DND-41 (cell line): ENCODE measurements around the gene HPS3.

Experiments
- ATAC-seq: fragments of 200-7000 bp; cut with Tn5 transposase; 3 replicates; pipeline ENCODE4 v1.9.1; 2021; ENCODE audit warnings: low read depth; ENCODE audit not compliant: insufficient read depth
- DNase-seq: peaks from one replicate; pipeline ENCODE4 v3.0.0-alpha.2; 2020
- H2AFZ ChIP-seq: 2 replicates; pipeline ENCODE4 v1.6.0; 2012; ENCODE audit warnings: low read depth, low read length
- H3K27ac ChIP-seq: 2 replicates; pipeline ENCODE4 v1.5.1; 2012; ENCODE audit warnings: low read length, inconsistent platforms
- H3K27me3 ChIP-seq: fragments of 200-600 bp; sonication (generic); 2 replicates; pipeline ENCODE4 v1.6.0; 2012; ENCODE audit warnings: low read length, mild to moderate bottlenecking, inconsistent platforms; ENCODE audit not compliant: insufficient read depth, poor library complexity
- H3K36me3 ChIP-seq: 2 replicates; pipeline ENCODE4 v1.5.1; 2012; ENCODE audit warnings: low read length, inconsistent platforms; ENCODE audit not compliant: insufficient read depth
- H3K4me1 ChIP-seq: 2 replicates; pipeline ENCODE4 v1.5.1; 2012; ENCODE audit warnings: mild to moderate bottlenecking, low read length; ENCODE audit not compliant: insufficient read depth
- H3K4me2 ChIP-seq: 2 replicates; pipeline ENCODE4 v1.6.0; 2012; ENCODE audit warnings: mild to moderate bottlenecking, moderate library complexity, low read length, inconsistent platforms; ENCODE audit not compliant: insufficient read depth
- H3K4me3 ChIP-seq, 2 experiments: fragments of 200-600 bp in 1 of 2; shearing (Covaris generic) in 1 of 2; 2 replicates each; pipeline ENCODE4 v1.5.1; 2012 to 2016; ENCODE audit warnings: inconsistent platforms in 2 of 2, low read length in 2 of 2, mild to moderate bottlenecking in 2 of 2, low read depth in 1 of 2, moderate library complexity in 1 of 2
- H3K79me2 ChIP-seq: 2 replicates; pipeline ENCODE4 v1.6.0; 2012; ENCODE audit warnings: low read length, inconsistent platforms; ENCODE audit not compliant: insufficient read depth
- H3K9ac ChIP-seq: 2 replicates; pipeline ENCODE4 v1.6.0; 2012; ENCODE audit warnings: low read depth, mild to moderate bottlenecking, inconsistent platforms, low read length, moderate library complexity
- H3K9me3 ChIP-seq: 2 replicates; pipeline ENCODE4 v1.5.1; 2012; ENCODE audit warnings: low read length, moderate library complexity, mild to moderate bottlenecking, inconsistent platforms; ENCODE audit not compliant: insufficient read depth, severe bottlenecking
- H4K20me1 ChIP-seq: 2 replicates; pipeline ENCODE4 v1.6.0; 2012; ENCODE audit warnings: low read length; ENCODE audit not compliant: insufficient read depth
- CTCF ChIP-seq: IDR thresholded peaks from 2 replicates; pipeline ENCODE4 v1.5.1; 2012; ENCODE audit warnings: borderline replicate concordance, low read length, moderate library complexity, mild to moderate bottlenecking; ENCODE audit not compliant: poor library complexity, severe bottlenecking; ENCODE audit errors: extremely low read depth
- EZH2 ChIP-seq: IDR thresholded peaks from 3 replicates; pipeline ENCODE4 v1.6.1; 2012; ENCODE audit warnings: borderline replicate concordance, low read depth, mild to moderate bottlenecking, moderate library complexity, low read length, inconsistent platforms; ENCODE audit not compliant: severe bottlenecking

HPS3 gene

GRCh38 chr3:149170672-149171071 is 41.2 kb downstream of the HPS3 start:
- ATAC-seq, result no peak
- DNase-seq, result no peak
- H3K36me3 ChIP-seq, result peaks cover 56% of the 10 kb centered on the region

GRCh38 chr3:149174901-149175300 is 45.5 kb downstream of the HPS3 start:
- no peak overlapping the region for H3K27ac ChIP-seq
- H3K79me2 ChIP-seq, result no peaks in the 10 kb centered on the region
- H2AFZ ChIP-seq, result no peak overlapping the region
- no peaks in the 10 kb centered on the region for H4K20me1 ChIP-seq
- peaks cover 26% of the 10 kb centered on the region; the same call in 1 of the 2 replicates for H3K36me3 ChIP-seq
- H3K9me3 ChIP-seq, result no peaks in the 10 kb centered on the region
- H3K9ac ChIP-seq, result no peak overlapping the region
- H3K4me1 ChIP-seq, result no peaks in the 10 kb centered on the region
- H3K27me3 ChIP-seq, result no peaks in the 10 kb centered on the region
- no peak overlapping the region for H3K4me3 ChIP-seq
- H3K4me2 ChIP-seq, result no peak overlapping the region
- ATAC-seq (peak; percentile 74), DNase-seq (no peak)
- TF ChIP-seq CTCF (no peak), EZH2 (no peak)

More at GRCh38 chr3:149170672-149171071, 41.2 kb downstream of the HPS3 start:
- Histone ChIP-seq H2AFZ (no peak overlapping the region), H3K4me3 (no peak overlapping the region), H3K27ac (no peak overlapping the region), H3K4me1 (no peaks in the 10 kb centered on the region), H4K20me1 (no peaks in the 10 kb centered on the region), H3K79me2 (no peaks in the 10 kb centered on the region), H3K9ac (no peak overlapping the region), H3K27me3 (no peaks in the 10 kb centered on the region), H3K4me2 (no peak overlapping the region), H3K9me3 (no peaks in the 10 kb centered on the region)
- TF ChIP-seq EZH2 (no peak), CTCF (no peak)

- H3K4me1 ChIP-seq, result no peaks in the 10 kb centered on the region
- no peaks in the 10 kb centered on the region for H4K20me1 ChIP-seq
- DNase-seq (no peak), ATAC-seq (no peak)
- H3K36me3 ChIP-seq, result peaks cover 14% of the 10 kb centered on the region; the same call in 1 of the 2 replicates
- no peak overlapping the region for H3K27ac ChIP-seq
- no peak overlapping the region for H2AFZ ChIP-seq
- no peak overlapping the region for H3K4me2 ChIP-seq
- H3K9ac ChIP-seq, result no peak overlapping the region
- no peak for TF ChIP-seq EZH2
- no peak for TF ChIP-seq CTCF
- H3K4me3 ChIP-seq, result no peak overlapping the region
- no peaks in the 10 kb centered on the region for H3K79me2 ChIP-seq
- no peaks in the 10 kb centered on the region for H3K27me3 ChIP-seq
- H3K9me3 ChIP-seq, result no peaks in the 10 kb centered on the region
These were observed 47.7 kb downstream of the HPS3 start for GRCh38 chr3:149177122-149177521.

- H4K20me1 ChIP-seq, result no peaks in the 10 kb centered on the region
- no peak overlapping the region for H2AFZ ChIP-seq
- no peaks in the 10 kb centered on the region for H3K9me3 ChIP-seq
- no peak overlapping the region for H3K27ac ChIP-seq
- TF ChIP-seq EZH2, result no peak
- no peak for TF ChIP-seq CTCF
- ATAC-seq, result no peak
- H3K4me2 ChIP-seq, result no peak overlapping the region
- no peak for DNase-seq
- no peak overlapping the region for H3K4me3 ChIP-seq
- no peak overlapping the region for H3K9ac ChIP-seq
- H3K27me3 ChIP-seq, result no peaks in the 10 kb centered on the region
- no peaks in the 10 kb centered on the region for H3K79me2 ChIP-seq
- H3K4me1 ChIP-seq, result no peaks in the 10 kb centered on the region
- H3K36me3 ChIP-seq, result peaks cover 5% of the 10 kb centered on the region; the same call in 1 of the 2 replicates
These were observed 49.8 kb downstream of the HPS3 start for GRCh38 chr3:149179220-149179619.
